Glutamatergic neuron (in vitro differentiated cells): Measurements from ENCODE around the gene MICAL3. TPM values are rescaled to one million over a fixed set of nuclear protein-coding genes. Genes with fewer than 3 reads are reported as not detected.
A peak's percentile ranks its signal among the peaks of the same experiment; 100 is the strongest.

Experiments
- DNase-seq: peaks from one replicate; pipeline ENCODE4 v3.0.0; 2022
- H3K27ac Mint-ChIP-seq: one replicate; pipeline ENCODE4 v1.8.0; 2020; ENCODE audit warnings: mild to moderate bottlenecking, mixed read lengths, inconsistent platforms; ENCODE audit not compliant: unreplicated experiment
- H3K27me3 Mint-ChIP-seq: one replicate; pipeline ENCODE4 v1.8.0; 2020; ENCODE audit warnings: mild to moderate bottlenecking, moderate library complexity, mixed read lengths, inconsistent platforms; ENCODE audit not compliant: unreplicated experiment
- H3K36me3 Mint-ChIP-seq: one replicate; pipeline ENCODE4 v1.8.0; 2020; ENCODE audit warnings: mild to moderate bottlenecking, mixed read lengths, inconsistent platforms; ENCODE audit not compliant: unreplicated experiment
- H3K4me1 Mint-ChIP-seq: one replicate; pipeline ENCODE4 v1.8.0; 2020; ENCODE audit warnings: mild to moderate bottlenecking, low read depth, mixed read lengths, inconsistent platforms; ENCODE audit not compliant: unreplicated experiment
- H3K4me3 Mint-ChIP-seq: one replicate; pipeline ENCODE4 v1.8.0; 2020; ENCODE audit warnings: mild to moderate bottlenecking, mixed read lengths, inconsistent platforms; ENCODE audit not compliant: unreplicated experiment
- H3K9me3 Mint-ChIP-seq: one replicate; pipeline ENCODE4 v1.8.0; 2020; ENCODE audit warnings: mild to moderate bottlenecking, moderate library complexity, mixed read lengths, inconsistent platforms; ENCODE audit not compliant: unreplicated experiment
- CTCF ChIP-seq: fragments of 200-600 bp; sonication (generic); IDR thresholded peaks from one replicate; pipeline ENCODE4 v1.5.0; 2021; ENCODE audit not compliant: partially characterized antibody, unreplicated experiment
- total RNA-seq: library from RNA; stranded (reverse); fragmentation: NEBNext Ultra II Directional; extraction: Animal tissue kit (Norgen Biotek cat#: 25700); gene quantifications from one replicate; pipeline ENCODE4 v1.2.1, GENCODE V29; 2021; ENCODE audit not compliant: unreplicated experiment

The MICAL3 gene
- total RNA-seq, 1 donor from 2014 or later = 132 TPM

- no peak for TF ChIP-seq CTCF
- Mint-ChIP-seq H3K4me3 (no peak overlapping the region), H3K4me1 (peaks cover 40% of the 10 kb centered on the region), H3K27me3 (peaks cover 9% of the 10 kb centered on the region), H3K36me3 (no peaks in the 10 kb centered on the region), H3K27ac (peak overlapping the region; percentile 96), H3K9me3 (peaks cover 12% of the 10 kb centered on the region)
- no peak for DNase-seq
These were observed 112.5 kb downstream of the MICAL3 start for GRCh38 chr22:17911887-17912286.

GRCh38 chr22:17911312-17911705 lies 113.1 kb downstream of the MICAL3 start:
- Mint-ChIP-seq H3K9me3 (peaks cover 13% of the 10 kb centered on the region), H3K27ac (peak overlapping the region; percentile 96), H3K4me3 (peak overlapping the region; percentile 26), H3K36me3 (no peaks in the 10 kb centered on the region), H3K4me1 (peaks cover 41% of the 10 kb centered on the region), H3K27me3 (peaks cover 9% of the 10 kb centered on the region)
- TF ChIP-seq CTCF = no peak
- DNase-seq = no peak

GRCh38 chr22:17910561-17911311 lies 113.6 kb downstream of the MICAL3 start:
- H3K4me3 Mint-ChIP-seq = peak overlapping the region; percentile 70
- H3K4me1 Mint-ChIP-seq = peaks cover 41% of the 10 kb centered on the region

GRCh38 chr22:17907748-17908051 lies 116.7 kb downstream of the MICAL3 start:
- no peak for DNase-seq
- no peak overlapping the region for H3K27ac Mint-ChIP-seq
- peaks cover 49% of the 10 kb centered on the region for H3K4me1 Mint-ChIP-seq
- peaks cover 10% of the 10 kb centered on the region for H3K36me3 Mint-ChIP-seq
- H3K27me3 Mint-ChIP-seq = peaks cover 14% of the 10 kb centered on the region
- no peak overlapping the region for H3K4me3 Mint-ChIP-seq
- TF ChIP-seq CTCF = no peak
- peaks cover 19% of the 10 kb centered on the region for H3K9me3 Mint-ChIP-seq

More at GRCh38 chr22:17910561-17911311, 113.6 kb downstream of the MICAL3 start:
- H3K27me3 Mint-ChIP-seq = peaks cover 9% of the 10 kb centered on the region
- no peak for TF ChIP-seq CTCF
- peak; percentile 62 for DNase-seq
- H3K36me3 Mint-ChIP-seq = no peaks in the 10 kb centered on the region
- peaks cover 13% of the 10 kb centered on the region for H3K9me3 Mint-ChIP-seq
- H3K27ac Mint-ChIP-seq = peak overlapping the region; percentile 96

GRCh38 chr22:17906978-17907747 lies 117.2 kb downstream of the MICAL3 start:
- peak overlapping the region; percentile 53 for H3K27ac Mint-ChIP-seq
- H3K27me3 Mint-ChIP-seq = peaks cover 14% of the 10 kb centered on the region

More at GRCh38 chr22:17906978-17907747, 117.2 kb downstream of the MICAL3 start:
- H3K9me3 Mint-ChIP-seq = peaks cover 19% of the 10 kb centered on the region
- H3K4me3 Mint-ChIP-seq = no peak overlapping the region
- no peak for DNase-seq
- H3K36me3 Mint-ChIP-seq = peaks cover 14% of the 10 kb centered on the region
- TF ChIP-seq CTCF = no peak
- H3K4me1 Mint-ChIP-seq = peaks cover 51% of the 10 kb centered on the region
